SJCRH30 (cell line): ENCODE results near the gene SYTL2. TPM values are rescaled to one million over a fixed set of nuclear protein-coding genes. Genes with fewer than 3 reads are reported as not detected.
A peak's percentile ranks its signal among the peaks of the same experiment; 100 is the strongest.
"Not testable (repeated sequence)": the region's sequence is repeated elsewhere in the genome, so short reads cannot be mapped to it uniquely, and the experiment has no call there.

Experiments
- DNase-seq, 2 experiments: peaks; one replicate each; pipeline ENCODE4 v3.0.0-alpha.2; 2015 to 2020
- H3K27ac ChIP-seq: fragments of 250-450 bp; sonication (Bioruptor Pico); 2 replicates; pipeline ENCODE4 v1.5.1; 2020; ENCODE audit warnings: mild to moderate bottlenecking, moderate library complexity
- H3K27me3 ChIP-seq: fragments of 250-450 bp; sonication (Bioruptor Pico); 2 replicates; pipeline ENCODE4 v1.5.1; 2020; ENCODE audit warnings: mild to moderate bottlenecking, moderate library complexity
- H3K36me3 ChIP-seq: fragments of 250-450 bp; sonication (Bioruptor Pico); 2 replicates; pipeline ENCODE4 v1.5.1; 2020; ENCODE audit warnings: mild to moderate bottlenecking, moderate library complexity
- H3K4me1 ChIP-seq: fragments of 250-450 bp; sonication (Bioruptor Pico); 2 replicates; pipeline ENCODE4 v1.5.1; 2020; ENCODE audit warnings: mild to moderate bottlenecking, moderate library complexity
- H3K4me3 ChIP-seq: fragments of 250-450 bp; sonication (Bioruptor Pico); 2 replicates; pipeline ENCODE4 v1.5.1; 2020; ENCODE audit warnings: mild to moderate bottlenecking, moderate library complexity
- H3K9me3 ChIP-seq: fragments of 250-450 bp; sonication (Bioruptor Pico); replicated peaks from 2 replicates; pipeline ENCODE4 v1.5.1; 2020; ENCODE audit warnings: mild to moderate bottlenecking, moderate library complexity
- total RNA-seq: library from RNA; depleted of rRNA; stranded (reverse); fragments of >200 nt; shearing (Covaris generic); gene quantifications from 2 replicates; pipeline ENCODE4 v1.2.3, GENCODE V29; 2014

SYTL2 gene
- total RNA-seq, 1 experiment from 2014 or later, result 137 TPM

DNA sequence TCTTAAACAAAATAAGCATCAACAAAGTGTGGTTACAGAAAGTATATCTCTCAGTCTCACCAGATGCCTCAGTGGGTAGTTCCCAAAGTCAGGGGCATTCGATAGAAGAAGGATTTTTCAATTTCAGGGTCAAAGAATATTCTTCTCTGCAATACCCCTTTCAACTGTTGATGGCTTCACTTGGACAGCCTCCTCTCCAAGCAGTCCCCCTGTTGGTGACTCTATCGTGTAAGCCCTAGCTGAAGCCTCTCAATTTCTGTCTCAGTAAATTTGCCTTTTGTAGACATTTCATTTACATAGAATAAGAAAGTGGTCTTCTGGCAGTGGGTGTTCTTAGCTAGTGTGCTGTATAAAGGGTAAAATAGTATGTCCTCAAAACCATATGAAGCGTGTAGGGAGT is 33.0 kb upstream of the SYTL2 start:
- no peak for DNase-seq
- H3K4me1 ChIP-seq, result no peaks in the 10 kb centered on the region
- H3K36me3 ChIP-seq, result no peaks in the 10 kb centered on the region
- H3K9me3 ChIP-seq, result peaks cover 4% of the 10 kb centered on the region; the same call in 1 of the 2 replicates
- no peak overlapping the region for H3K4me3 ChIP-seq
- H3K27ac ChIP-seq, result no peak overlapping the region
- H3K27me3 ChIP-seq, result no peaks in the 10 kb centered on the region

DNA sequence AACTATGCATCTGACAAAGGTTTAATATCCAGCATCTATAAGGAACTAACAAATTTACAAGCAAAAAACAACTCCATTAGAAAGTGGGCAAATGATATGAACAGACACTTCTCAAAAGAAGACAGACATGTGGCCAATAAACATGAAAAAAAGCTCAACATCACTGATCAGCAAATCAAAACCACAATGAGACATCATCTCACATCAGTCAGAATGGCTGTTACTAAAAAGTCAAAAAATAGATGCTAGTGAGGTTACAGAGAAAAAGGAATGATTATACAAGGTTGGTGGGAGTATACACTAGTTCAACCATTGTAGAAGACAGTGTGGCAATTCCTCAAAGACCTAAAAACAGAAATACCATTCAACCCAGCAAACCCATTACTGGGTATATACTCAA is 30.0 kb upstream of the SYTL2 start:
- H3K4me1 ChIP-seq, H3K9me3 ChIP-seq, H3K27me3 ChIP-seq, H3K27ac ChIP-seq, DNase-seq, H3K4me3 ChIP-seq, H3K36me3 ChIP-seq: not testable (repeated sequence)

- Histone ChIP-seq H3K9me3 (0 out of 2 replicates have a peak, but pooled peaks cover 4% of the 10 kb centered on the region), H3K4me1 (no peaks in the 10 kb centered on the region), H3K27ac (no peak overlapping the region), H3K4me3 (no peak overlapping the region), H3K36me3 (no peaks in the 10 kb centered on the region), H3K27me3 (no peaks in the 10 kb centered on the region)
- DNase-seq, result no peak
Measured at GRCh38 chr11:85835729-85836128, 24.8 kb upstream of the SYTL2 start.

- no peaks in the 10 kb centered on the region for H3K27me3 ChIP-seq
Measured at GRCh38 chr11:85835263-85835662, 24.3 kb upstream of the SYTL2 start.

DNA sequence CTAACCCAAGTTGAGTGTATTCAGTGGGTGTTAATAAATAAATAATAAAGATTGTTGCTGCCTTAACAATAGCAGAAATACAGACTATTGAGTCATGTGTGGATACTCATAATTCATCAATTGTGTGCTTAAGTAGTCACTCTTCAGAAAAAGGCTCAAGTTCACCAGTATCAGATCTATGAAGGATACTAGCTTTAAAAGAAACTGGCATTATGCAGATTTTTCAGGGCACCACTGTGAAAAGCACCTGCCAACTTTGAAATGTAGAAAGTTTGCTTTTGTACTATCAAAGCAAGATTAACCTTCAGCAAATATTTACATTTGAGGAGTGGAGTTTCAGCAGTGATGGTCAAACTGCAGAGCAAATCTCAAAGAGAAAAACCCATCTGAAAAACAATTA is 20.1 kb upstream of the SYTL2 start:
- Histone ChIP-seq H3K4me1 (peaks cover 13% of the 10 kb centered on the region), H3K4me3 (no peak overlapping the region), H3K27ac (no peak overlapping the region), H3K36me3 (no peaks in the 10 kb centered on the region), H3K9me3 (peaks cover 4% of the 10 kb centered on the region; the same call in 1 of the 2 replicates), H3K27me3 (no peaks in the 10 kb centered on the region)
- no peak for DNase-seq

More at GRCh38 chr11:85835263-85835662, 24.3 kb upstream of the SYTL2 start:
- H3K4me3 ChIP-seq, result no peak overlapping the region
- no peaks in the 10 kb centered on the region for H3K36me3 ChIP-seq
- H3K27ac ChIP-seq, result no peak overlapping the region
- H3K4me1 ChIP-seq, result no peaks in the 10 kb centered on the region
- DNase-seq, result no peak
- H3K9me3 ChIP-seq, result 0 out of 2 replicates have a peak, but pooled peaks cover 4% of the 10 kb centered on the region

DNA sequence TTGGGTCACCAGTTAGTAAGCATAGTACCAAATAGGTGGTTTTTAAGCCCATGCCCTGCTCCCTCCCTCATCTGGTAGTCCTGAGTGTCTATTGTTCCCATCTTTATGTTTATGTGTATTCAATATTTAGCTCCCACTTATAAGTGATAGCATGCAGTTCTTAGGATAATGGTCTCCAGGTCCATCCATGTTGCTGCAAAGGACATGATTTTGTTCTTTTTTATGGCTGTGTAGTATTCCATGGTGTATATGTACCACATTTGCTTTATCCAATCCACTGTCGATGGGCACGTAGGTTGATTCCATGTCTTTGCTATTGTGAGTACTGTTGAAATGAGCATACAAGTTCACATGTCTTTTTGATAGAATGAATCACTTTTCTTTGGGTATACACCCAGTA is 18.2 kb upstream of the SYTL2 start:
- Histone ChIP-seq H3K27me3 (no peaks in the 10 kb centered on the region), H3K4me3 (no peak overlapping the region), H3K27ac (no peak overlapping the region), H3K36me3 (no peaks in the 10 kb centered on the region), H3K9me3 (no peaks in the 10 kb centered on the region; the same call in 1 of the 2 replicates), H3K4me1 (peaks cover 16% of the 10 kb centered on the region)
- no peak for DNase-seq

DNA sequence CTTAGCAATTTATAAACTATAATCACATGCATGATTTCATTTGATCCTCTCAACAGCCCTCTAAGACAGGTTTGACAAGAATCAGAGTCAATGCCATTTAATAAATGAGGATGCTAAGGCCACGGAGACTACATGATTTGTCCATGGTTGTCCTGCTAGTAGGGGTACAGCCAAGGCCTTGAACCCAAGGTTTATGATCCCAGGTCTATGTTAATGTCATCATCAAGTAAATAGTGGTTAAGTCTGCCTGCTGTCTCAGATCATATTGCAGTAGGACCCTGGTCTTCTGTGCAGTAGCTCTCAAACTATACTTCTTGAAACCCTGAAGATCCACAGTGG is 17.7 kb upstream of the SYTL2 start:
- H3K27ac ChIP-seq, result no peak overlapping the region; the same call in 1 of the 2 replicates

GRCh38 chr11:85827748-85828639 is 17.1 kb upstream of the SYTL2 start:
- H3K4me3 ChIP-seq, result no peak overlapping the region
- no peaks in the 10 kb centered on the region; the same call in 1 of the 2 replicates for H3K9me3 ChIP-seq
- DNase-seq, result no peak
- no peaks in the 10 kb centered on the region for H3K36me3 ChIP-seq
- no peaks in the 10 kb centered on the region for H3K27me3 ChIP-seq
- peaks cover 27% of the 10 kb centered on the region for H3K4me1 ChIP-seq
- H3K27ac ChIP-seq, result no peak overlapping the region; the same call in 1 of the 2 replicates

More for the DNA sequence above, 17.7 kb upstream of the SYTL2 start:
- no peak for DNase-seq
- no peaks in the 10 kb centered on the region; the same call in 1 of the 2 replicates for H3K9me3 ChIP-seq
- H3K27me3 ChIP-seq, result no peaks in the 10 kb centered on the region
- H3K36me3 ChIP-seq, result no peaks in the 10 kb centered on the region
- H3K4me3 ChIP-seq, result no peak overlapping the region
- H3K4me1 ChIP-seq, result peaks cover 22% of the 10 kb centered on the region

- no peaks in the 10 kb centered on the region for H3K27me3 ChIP-seq
- H3K4me1 ChIP-seq, result peaks cover 33% of the 10 kb centered on the region
- H3K27ac ChIP-seq, result no peak overlapping the region
- no peaks in the 10 kb centered on the region for H3K36me3 ChIP-seq
- peak; percentile 67 to 68 for DNase-seq
- no peak overlapping the region for H3K4me3 ChIP-seq
- H3K9me3 ChIP-seq, result no peaks in the 10 kb centered on the region; the same call in 1 of the 2 replicates
Measured at GRCh38 chr11:85826116-85826855, 15.3 kb upstream of the SYTL2 start.

GRCh38 chr11:85825616-85826015 is 14.7 kb upstream of the SYTL2 start:
- Histone ChIP-seq H3K4me3 (no peak overlapping the region), H3K27me3 (no peaks in the 10 kb centered on the region), H3K9me3 (no peaks in the 10 kb centered on the region; the same call in 1 of the 2 replicates), H3K27ac (no peak overlapping the region), H3K36me3 (no peaks in the 10 kb centered on the region), H3K4me1 (peaks cover 33% of the 10 kb centered on the region)
- DNase-seq, result no peak

- H3K9me3 ChIP-seq, result no peaks in the 10 kb centered on the region
- no peaks in the 10 kb centered on the region for H3K36me3 ChIP-seq
- no peaks in the 10 kb centered on the region for H3K27me3 ChIP-seq
- no peak overlapping the region for H3K4me3 ChIP-seq
- peak; percentile 34 to 58 for DNase-seq
- no peak overlapping the region for H3K27ac ChIP-seq
- H3K4me1 ChIP-seq, result peaks cover 33% of the 10 kb centered on the region
Measured at GRCh38 chr11:85823816-85824215, 12.9 kb upstream of the SYTL2 start.

DNA sequence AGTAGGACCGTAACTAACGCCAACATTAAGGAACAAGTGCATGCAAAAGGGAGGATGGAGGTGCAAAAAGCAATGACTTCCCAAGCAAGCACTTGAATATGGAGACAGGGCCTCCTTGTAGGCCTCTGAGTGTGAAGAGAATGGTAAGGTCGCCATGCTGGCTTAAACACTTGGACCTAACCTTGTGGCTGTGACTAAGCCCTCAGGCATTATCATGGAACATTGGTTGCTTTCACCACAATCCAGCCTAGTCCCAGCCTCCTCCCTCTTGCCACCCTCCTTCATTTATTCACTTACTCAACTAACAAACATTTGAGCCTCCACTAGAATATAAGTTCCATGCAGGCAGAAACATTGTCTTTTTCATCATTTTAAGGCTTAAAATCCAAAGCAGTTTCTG is 11.9 kb upstream of the SYTL2 start:
- peak; percentile 45 to 56 for DNase-seq
- no peak overlapping the region for H3K27ac ChIP-seq
- no peaks in the 10 kb centered on the region for H3K9me3 ChIP-seq
- H3K27me3 ChIP-seq, result no peaks in the 10 kb centered on the region
- no peak overlapping the region for H3K4me3 ChIP-seq
- H3K36me3 ChIP-seq, result no peaks in the 10 kb centered on the region
- peaks cover 25% of the 10 kb centered on the region for H3K4me1 ChIP-seq

- Histone ChIP-seq H3K4me3 (no peak overlapping the region), H3K36me3 (no peaks in the 10 kb centered on the region), H3K4me1 (peaks cover 20% of the 10 kb centered on the region), H3K27ac (no peak overlapping the region), H3K27me3 (no peaks in the 10 kb centered on the region), H3K9me3 (no peaks in the 10 kb centered on the region)
- DNase-seq, result no peak
Measured at GRCh38 chr11:85821636-85822035, 10.7 kb upstream of the SYTL2 start.

- no peaks in the 10 kb centered on the region for H3K27me3 ChIP-seq
- H3K36me3 ChIP-seq, result no peaks in the 10 kb centered on the region
- H3K27ac ChIP-seq, result no peak overlapping the region
- H3K9me3 ChIP-seq, result no peaks in the 10 kb centered on the region
- H3K4me1 ChIP-seq, result peaks cover 41% of the 10 kb centered on the region
- H3K4me3 ChIP-seq, result no peak overlapping the region
- DNase-seq, result no peak
Measured at GRCh38 chr11:85819441-85819840, 8.5 kb upstream of the SYTL2 start.
